HG02884 (cell line): ENCODE results near the gene MTR.
"Not testable (repeated sequence)": the region's sequence is repeated elsewhere in the genome, so short reads cannot be mapped to it uniquely, and the experiment has no call there.

ENCODE experiments used
- ATAC-seq: cut with Tn5 transposase; IDR thresholded peaks from one replicate; pipeline ENCODE4 v1.9.1; 2021; ENCODE audit warnings: mild to moderate bottlenecking, moderate library complexity; ENCODE audit not compliant: unreplicated experiment

The MTR gene

GRCh38 chr1:236829085-236829484 is 34.0 kb downstream of the MTR start:
- no peak for ATAC-seq

GRCh38 chr1:236830116-236830515 is 35.0 kb downstream of the MTR start:
- no peak for ATAC-seq

- ATAC-seq, result no peak
Measured at GRCh38 chr1:236830560-236830959, 35.5 kb downstream of the MTR start.

DNA sequence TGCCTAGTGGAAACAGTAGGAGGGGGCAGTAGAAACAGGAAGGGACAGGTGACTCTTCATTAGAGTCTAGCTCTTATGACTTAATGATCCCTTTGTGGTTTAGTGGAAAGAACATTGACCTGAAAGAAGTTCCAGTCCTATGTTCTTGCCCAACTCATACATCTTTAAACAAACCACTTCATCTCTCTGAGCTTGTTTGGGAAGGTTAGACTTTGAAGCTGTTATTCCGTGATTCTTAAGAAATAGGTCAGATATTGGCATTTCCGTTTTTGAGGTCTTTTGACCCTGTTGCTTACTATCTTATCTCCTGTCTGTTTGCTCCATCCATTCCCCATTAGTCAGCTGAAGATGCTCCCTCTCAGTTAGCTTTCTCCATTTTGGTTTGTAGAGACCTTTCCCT is 38.5 kb downstream of the MTR start:
- ATAC-seq, result no peak

DNA sequence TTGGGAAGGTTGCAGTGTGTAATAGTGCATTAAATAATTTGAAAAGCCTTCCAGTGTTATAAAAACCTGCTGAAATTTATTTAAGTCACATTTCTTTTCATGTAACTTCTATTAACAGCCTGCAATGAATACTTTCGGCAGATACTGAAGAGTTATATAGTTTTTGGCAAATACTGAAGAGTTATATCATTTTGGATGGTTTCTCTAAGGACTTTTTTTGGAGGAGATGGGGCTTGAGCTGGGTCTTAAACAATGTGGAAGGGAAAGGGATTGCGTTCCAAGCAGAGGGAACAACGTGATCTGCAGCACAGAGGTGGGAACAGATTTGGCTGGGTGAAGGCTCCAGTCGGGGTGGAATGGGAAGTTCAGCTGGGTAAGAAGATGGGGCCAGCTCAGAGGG is 39.8 kb downstream of the MTR start:
- ATAC-seq, result no peak

DNA sequence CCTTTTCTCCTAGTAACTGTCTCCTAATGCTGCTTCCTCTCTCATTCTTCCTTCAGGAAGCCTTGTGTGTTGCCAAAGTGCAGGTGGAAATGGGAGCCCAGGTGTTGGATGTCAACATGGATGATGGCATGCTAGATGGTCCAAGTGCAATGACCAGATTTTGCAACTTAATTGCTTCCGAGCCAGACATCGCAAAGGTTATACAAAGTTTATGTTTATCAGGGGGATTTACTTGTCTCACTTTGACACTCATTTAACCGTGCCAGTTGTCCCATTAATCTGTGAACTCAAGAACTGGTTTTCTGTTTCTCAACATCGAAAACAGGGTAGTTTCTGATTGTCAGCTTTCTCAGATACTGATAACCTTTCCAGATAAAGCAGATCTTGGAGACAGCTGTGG is 40.4 kb downstream of the MTR start:
- ATAC-seq, result no peak

- ATAC-seq, result no peak
Measured at GRCh38 chr1:236836157-236836556, 41.1 kb downstream of the MTR start.

DNA sequence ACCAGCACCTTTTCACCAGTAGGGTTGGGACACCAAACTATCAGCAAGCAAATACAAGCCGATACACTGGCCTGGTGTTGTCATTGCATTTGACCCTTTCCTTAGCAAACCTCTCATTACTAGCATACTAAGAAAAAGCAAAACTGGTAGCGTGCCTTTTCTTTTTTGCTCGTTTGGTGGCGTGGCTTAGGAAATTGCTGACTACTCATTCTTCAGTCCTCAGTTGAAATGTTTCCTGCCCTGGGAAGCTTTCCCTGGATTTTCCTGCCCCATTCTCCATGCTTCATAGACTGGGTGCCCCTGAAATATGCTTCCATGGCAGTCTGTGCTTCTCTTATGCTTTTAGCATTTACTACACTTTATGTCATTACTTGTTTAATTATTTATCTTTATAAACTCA is 42.0 kb downstream of the MTR start:
- no peak for ATAC-seq

DNA sequence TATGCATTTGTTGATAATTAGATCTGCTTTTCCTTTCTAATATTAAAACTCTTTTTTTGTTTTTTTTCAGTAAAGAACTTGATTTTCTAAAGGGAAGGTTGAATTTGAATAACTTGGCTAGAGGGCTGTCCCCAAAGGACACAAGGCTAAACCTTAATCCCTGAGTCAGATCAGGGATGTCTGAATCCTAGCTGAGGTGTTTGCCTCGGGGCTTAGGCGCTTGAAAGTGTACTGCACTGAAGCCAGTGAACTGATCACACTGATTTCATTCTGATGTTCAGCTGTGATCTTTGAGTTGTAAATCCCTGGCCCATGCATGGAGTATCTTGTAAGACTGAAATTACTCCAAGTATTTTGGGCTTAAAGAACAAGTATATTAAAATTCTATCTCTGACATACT is 42.8 kb downstream of the MTR start:
- no peak for ATAC-seq

DNA sequence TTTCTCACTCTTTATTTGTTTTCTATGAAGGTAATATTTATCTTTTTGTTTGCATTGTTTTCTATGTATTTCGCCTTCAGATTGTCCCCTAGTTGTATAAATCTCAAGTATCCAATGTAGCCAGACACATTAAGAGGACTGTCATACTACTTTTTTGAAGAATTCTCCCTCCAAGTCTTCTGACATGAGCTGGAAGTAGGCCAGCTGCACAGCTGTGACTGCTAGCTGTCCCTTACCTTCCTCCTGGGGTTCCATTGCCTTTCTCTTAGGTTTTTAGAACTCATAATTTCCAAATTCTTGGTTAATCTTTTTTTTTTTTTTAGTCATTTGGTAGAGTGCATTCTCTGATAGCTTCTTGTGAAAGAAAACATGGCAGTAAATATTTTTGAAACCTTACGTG is 46.2 kb downstream of the MTR start:
- no peak for ATAC-seq

- no peak for ATAC-seq
Measured at GRCh38 chr1:236844499-236845271, 49.6 kb downstream of the MTR start.

DNA sequence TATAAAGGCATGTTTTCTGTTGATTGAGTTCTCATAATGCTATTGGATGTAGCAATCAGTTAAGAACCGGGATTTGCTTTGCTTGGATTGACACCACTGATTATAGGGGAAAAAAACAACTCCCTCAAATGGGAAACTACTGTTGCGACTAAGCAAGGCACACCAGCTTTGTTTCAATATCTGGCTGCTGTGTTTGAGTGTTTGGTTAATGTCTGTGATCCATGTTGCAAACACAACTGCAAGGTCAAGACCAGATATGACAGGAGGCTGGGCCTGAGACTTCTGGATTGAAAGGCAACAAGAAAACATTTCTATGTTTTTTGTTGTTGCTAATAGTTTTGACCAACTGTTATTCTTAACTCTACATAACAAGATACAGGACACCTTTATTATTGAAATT is 50.7 kb downstream of the MTR start:
- ATAC-seq, result no peak

DNA sequence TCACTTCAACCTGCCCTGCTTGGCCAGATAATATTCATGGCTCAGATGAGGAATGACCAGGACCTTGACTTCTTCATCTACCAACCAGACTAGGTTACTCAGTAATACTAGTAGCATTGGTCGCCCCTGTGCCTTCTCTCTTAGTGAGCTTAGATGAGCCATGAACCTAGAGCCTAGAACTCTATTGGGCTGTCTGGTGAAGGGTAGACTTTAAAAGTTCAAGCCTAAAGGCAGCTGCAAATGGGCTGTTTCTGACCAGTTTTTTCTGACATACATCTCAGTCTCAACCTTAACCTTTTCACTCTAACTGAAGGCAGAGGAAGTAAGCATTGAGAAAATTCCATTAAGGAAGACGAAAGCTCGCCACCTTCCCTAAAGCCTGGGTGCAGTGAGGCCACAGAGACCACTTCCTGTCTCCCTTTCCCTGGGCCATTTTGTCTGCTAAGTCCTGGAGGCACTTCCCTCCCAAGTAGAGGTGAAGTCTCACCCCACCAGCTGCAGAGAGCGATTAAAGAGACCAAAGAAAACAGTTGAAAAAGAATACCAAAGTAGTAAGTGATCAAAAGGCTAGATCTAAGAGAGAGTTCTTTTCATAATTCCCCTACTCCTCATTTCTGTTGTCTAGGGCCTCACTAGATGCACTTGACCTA is 53.3 kb downstream of the MTR start:
- ATAC-seq, result no peak

DNA sequence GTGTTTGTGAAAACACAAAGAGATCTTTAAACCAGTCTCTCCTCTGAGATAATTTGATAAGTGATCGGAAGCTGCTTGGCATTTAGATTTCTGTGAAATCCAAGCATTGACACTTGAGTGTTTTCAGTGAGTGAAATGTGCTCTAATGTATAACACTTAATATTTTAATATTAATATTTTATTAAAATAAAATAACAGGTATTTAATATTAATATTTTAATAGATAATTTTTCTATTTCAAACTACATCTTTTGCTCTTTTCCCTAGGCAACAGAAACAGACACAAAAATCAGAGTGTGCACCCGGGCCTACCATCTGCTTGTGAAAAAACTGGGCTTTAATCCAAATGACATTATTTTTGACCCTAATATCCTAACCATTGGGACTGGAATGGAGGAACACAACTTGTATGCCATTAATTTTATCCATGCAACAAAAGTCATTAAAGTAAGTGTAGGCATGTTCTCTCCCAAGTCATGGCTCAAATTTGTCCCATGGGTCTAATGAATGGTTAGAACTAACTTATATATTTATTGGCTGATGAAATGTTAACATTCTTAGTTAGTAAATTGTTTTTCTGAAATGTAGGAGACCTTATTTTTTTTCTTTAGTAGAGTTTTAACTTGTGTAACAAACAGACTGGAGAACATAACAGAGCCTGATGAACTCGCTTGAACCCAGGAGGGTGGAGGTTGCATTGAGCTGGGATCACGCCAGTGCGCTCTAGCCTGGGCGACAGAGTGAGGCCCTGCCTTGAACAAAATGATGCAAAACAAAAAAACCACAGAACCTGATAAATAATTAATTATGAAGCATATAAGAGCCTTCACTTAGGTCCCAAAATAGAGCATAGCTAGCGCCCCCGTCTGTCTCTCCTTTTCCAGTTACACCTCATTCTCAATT is 55.2 kb downstream of the MTR start:
- ATAC-seq, result no peak

GRCh38 chr1:236851871-236852270 is 56.8 kb downstream of the MTR start:
- no peak for ATAC-seq

DNA sequence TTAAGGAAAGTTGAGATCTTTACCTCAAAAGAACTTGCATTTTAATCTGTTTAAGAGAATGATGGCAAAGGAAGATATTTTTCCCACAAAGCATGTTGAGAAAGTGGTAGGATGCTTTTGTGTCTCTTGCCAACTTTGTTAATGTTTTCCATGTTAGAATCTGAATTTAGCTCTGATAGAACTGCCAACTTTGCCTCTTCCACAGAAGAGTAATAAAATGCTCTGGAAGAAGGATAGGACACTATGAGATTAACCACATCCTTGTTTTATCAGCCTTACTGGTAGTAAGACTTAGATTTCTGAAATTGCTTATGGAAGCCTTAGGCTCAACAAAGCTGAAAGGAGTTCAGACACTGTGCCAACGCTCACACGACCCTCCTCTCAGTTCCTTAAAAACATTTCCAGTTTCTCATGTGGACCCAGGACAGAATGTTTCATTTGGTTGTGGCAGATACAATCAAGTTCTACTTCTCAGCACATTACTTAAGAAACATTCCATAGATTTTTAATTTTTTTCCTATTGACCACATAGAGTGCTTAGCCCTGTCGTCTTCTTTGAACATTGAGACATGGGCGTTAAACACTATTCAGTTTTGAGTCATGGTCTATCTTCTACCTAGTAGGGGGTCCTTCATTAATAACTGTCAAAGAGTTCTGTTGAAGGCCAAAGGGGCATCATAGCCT is 59.0 kb downstream of the MTR start:
- no peak for ATAC-seq

DNA sequence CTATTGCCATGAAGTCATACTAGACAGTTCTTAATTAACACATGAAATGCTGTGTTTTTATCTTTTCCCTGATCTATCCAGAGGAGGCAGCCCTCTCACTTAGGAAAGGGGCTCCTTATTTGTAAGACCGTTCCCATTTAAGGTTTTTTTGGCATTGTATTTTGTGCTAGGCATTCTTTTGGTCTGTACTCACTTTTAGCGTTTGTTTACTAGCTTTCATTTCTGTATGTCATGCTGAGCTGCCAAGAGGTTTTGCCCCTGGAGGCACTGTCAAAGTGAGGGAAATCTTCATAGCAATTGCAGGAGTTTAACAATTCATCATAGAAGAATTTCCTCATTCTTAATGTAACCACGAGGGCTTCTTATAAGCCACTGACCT is 59.5 kb downstream of the MTR start:
- no peak for ATAC-seq

- not testable (repeated sequence) for ATAC-seq
Measured at GRCh38 chr1:236856649-236857048, 61.6 kb downstream of the MTR start.

DNA sequence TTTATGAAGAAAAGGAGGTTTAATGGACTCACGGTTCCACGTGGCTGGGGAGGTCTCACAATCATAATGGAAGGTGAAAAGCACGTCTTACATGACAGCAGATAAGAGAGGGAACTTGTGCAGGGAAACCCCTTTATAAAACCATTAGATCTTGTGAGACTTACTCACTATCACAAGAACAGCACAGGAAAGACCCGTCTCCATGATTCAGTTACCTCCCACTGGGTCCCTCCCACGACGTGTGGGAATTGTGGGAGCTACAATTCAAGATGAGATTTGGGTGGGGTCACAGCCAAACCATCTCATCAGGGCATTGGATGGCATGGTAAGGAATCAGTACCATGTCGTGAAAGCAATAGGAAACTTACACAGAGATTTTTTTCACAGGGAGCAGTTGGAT is 63.1 kb downstream of the MTR start:
- ATAC-seq, result no peak

- ATAC-seq, result no peak
Measured at GRCh38 chr1:236860101-236860500, 65.0 kb downstream of the MTR start.

DNA sequence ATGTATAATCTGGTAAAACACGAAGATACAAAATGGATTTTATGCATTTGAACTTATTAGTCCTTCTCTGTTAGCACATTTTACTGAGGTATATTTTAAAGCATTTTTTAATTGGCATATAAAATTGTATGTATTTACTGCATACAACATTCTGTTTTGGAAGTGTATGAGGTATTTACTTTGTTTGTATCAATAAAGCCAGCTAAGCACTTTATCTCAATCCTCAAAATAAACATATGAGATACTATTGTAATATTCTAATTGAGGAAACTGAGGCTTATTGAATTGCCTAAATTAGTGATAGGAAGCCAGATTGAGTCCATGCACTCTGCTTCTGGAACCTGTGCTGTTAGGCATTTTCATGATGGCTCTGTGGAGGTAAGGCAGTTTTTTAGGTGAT is 65.6 kb downstream of the MTR start:
- ATAC-seq, result no peak
